ENCODE results near the gene ZNF816. TPM values are rescaled to one million over a fixed set of nuclear protein-coding genes. Genes with fewer than 3 reads are reported as not detected.

ZNF816 gene
- polyA plus RNA-seq (2013, experiment 1 of 2), result 3.0 TPM
- 2.9 TPM for polyA plus RNA-seq (2013, experiment 2 of 2)

GRCh38 chr19:52962394-52963246 lies at the start of gene ZNF816:
Gene ZNF816 (minus strand): TSS chr19:52962881. CDS start chr19:52956089, 6,792 bp downstream.
- Histone ChIP-seq H2AFZ (ENCODE audit: low read depth, low read length) (peak within 1 kb of the TSS; percentile 83), H3K4ac (ENCODE audit: low read depth in 1 of 2, low read length in 2 of 2) (peak within 1 kb of the TSS; percentile 9 to 40), H2BK5ac (ENCODE audit: low read depth, low read length, poor library complexity, severe bottlenecking) (no peak within 1 kb of the TSS), H3K14ac (ENCODE audit: low read length in 2 of 2) (peak within 1 kb of the TSS in 1 of 2 experiments; percentile 26), H3K4me3 (ENCODE audit: insufficient read depth in 1 of 2, low read depth in 1 of 2, low read length in 2 of 2) (peak within 1 kb of the TSS; percentile 66 to 97), H3K18ac (ENCODE audit: low read depth in 1 of 2, low read length in 2 of 2) (peak within 1 kb of the TSS in 1 of 2 experiments; percentile 28), H3K79me1 (replicated peaks; ENCODE audit: low read length, poor library complexity, severe bottlenecking) (peaks cover 29% of the 10 kb centered on the region), H3K36me3 (ENCODE audit: control insufficient read depth in 1 of 2, insufficient read depth in 2 of 2, low read depth in 1 of 2, low read length in 2 of 2) (peaks cover 8 to 30% of the 10 kb centered on the region in 2 experiments), H2AK5ac (ENCODE audit: low read length, severe bottlenecking) (no peak within 1 kb of the TSS), H4K8ac (ENCODE audit: low read length) (peak within 1 kb of the TSS; percentile 74), H3K27ac (ENCODE audit: low read length, poor library complexity, severe bottlenecking) (peak within 1 kb of the TSS; percentile 85), H3K9ac (ENCODE audit: low read length) (peak within 1 kb of the TSS; percentile 94), H2BK120ac (ENCODE audit: low read depth, low read length) (no peak within 1 kb of the TSS), H3K9me3 (ENCODE audit: control insufficient read depth, low read length) (peaks cover 21% of the 10 kb centered on the region), H4K91ac (ENCODE audit: low read length) (no peak within 1 kb of the TSS), H2BK15ac (ENCODE audit: low read depth, poor library complexity, severe bottlenecking) (no peak within 1 kb of the TSS), H3K4me1 (ENCODE audit: control insufficient read depth, insufficient read depth, low read depth, low read length) (peaks cover 3% of the 10 kb centered on the region), H3K23ac (ENCODE audit: low read length in 2 of 2) (no peak within 1 kb of the TSS), H3K27me3 (ENCODE audit: control insufficient read depth in 1 of 2, insufficient read depth in 1 of 2, low read length in 2 of 2) (no peaks in the 10 kb centered on the region), H2BK12ac (ENCODE audit: low read length in 2 of 2) (no peak within 1 kb of the TSS), H3K4me2 (ENCODE audit: low read length, poor library complexity, severe bottlenecking) (peak within 1 kb of the TSS; percentile 83)
- WGBS, result under 1% methylated on average over 53 of the region's 55 CpGs
- DNase-seq, result peak; percentile 95

GRCh38 chr19:53012006-53012405 lies 49.3 kb upstream of the ZNF816 start:
- no peak overlapping the region for H3K9ac ChIP-seq (ENCODE audit: low read length)

GRCh38 chr19:53010494-53010893 lies 47.8 kb upstream of the ZNF816 start:
- no peak overlapping the region for H3K18ac ChIP-seq (ENCODE audit: low read depth in 1 of 2, low read length in 2 of 2)
- H4K91ac ChIP-seq (ENCODE audit: low read length), result no peak overlapping the region
- no peak overlapping the region for H2BK5ac ChIP-seq (ENCODE audit: low read depth, low read length, poor library complexity, severe bottlenecking)
- no peaks in the 10 kb centered on the region for H3K79me1 ChIP-seq (replicated peaks; ENCODE audit: low read length, poor library complexity, severe bottlenecking)
- H3K4ac ChIP-seq (ENCODE audit: low read depth in 1 of 2, low read length in 2 of 2), result no peak overlapping the region
- H3K4me2 ChIP-seq (ENCODE audit: low read length, poor library complexity, severe bottlenecking), result no peak overlapping the region
- H2AFZ ChIP-seq (ENCODE audit: low read depth, low read length), result no peak overlapping the region
- no peak overlapping the region for H3K23ac ChIP-seq (ENCODE audit: low read length in 2 of 2)
- no peak overlapping the region for H2BK120ac ChIP-seq (ENCODE audit: low read depth, low read length)
- no peaks in the 10 kb centered on the region for H3K4me1 ChIP-seq (ENCODE audit: control insufficient read depth, insufficient read depth, low read depth, low read length)
- no peak overlapping the region for H3K27ac ChIP-seq (ENCODE audit: low read length, poor library complexity, severe bottlenecking)
- H3K14ac ChIP-seq (ENCODE audit: low read length in 2 of 2), result no peak overlapping the region
- peaks cover 8% of the 10 kb centered on the region for H3K9me3 ChIP-seq (ENCODE audit: control insufficient read depth, low read length)
- H2AK5ac ChIP-seq (ENCODE audit: low read length, severe bottlenecking), result no peak overlapping the region
- H3K4me3 ChIP-seq (ENCODE audit: insufficient read depth in 1 of 2, low read depth in 1 of 2, low read length in 2 of 2), result no peak overlapping the region
- H2BK12ac ChIP-seq (ENCODE audit: low read length in 2 of 2), result no peak overlapping the region
- H3K36me3 ChIP-seq (ENCODE audit: control insufficient read depth in 1 of 2, insufficient read depth in 2 of 2, low read depth in 1 of 2, low read length in 2 of 2), result no peaks in the 10 kb centered on the region
- WGBS, result 62% methylated on average over 9 of the region's 9 CpGs
- H4K8ac ChIP-seq (ENCODE audit: low read length), result no peak overlapping the region
- H3K9ac ChIP-seq (ENCODE audit: low read length), result no peak overlapping the region
- no peak for DNase-seq
- no peak overlapping the region for H2BK15ac ChIP-seq (ENCODE audit: low read depth, poor library complexity, severe bottlenecking)
- H3K27me3 ChIP-seq (ENCODE audit: control insufficient read depth in 1 of 2, insufficient read depth in 1 of 2, low read length in 2 of 2), result no peaks in the 10 kb centered on the region

More at GRCh38 chr19:53012006-53012405, 49.3 kb upstream of the ZNF816 start:
- H3K14ac ChIP-seq (ENCODE audit: low read length in 2 of 2), result no peak overlapping the region
- H3K18ac ChIP-seq (ENCODE audit: low read depth in 1 of 2, low read length in 2 of 2), result no peak overlapping the region
- H2BK12ac ChIP-seq (ENCODE audit: low read length in 2 of 2), result no peak overlapping the region
- H4K8ac ChIP-seq (ENCODE audit: low read length), result no peak overlapping the region
- no peaks in the 10 kb centered on the region for H3K36me3 ChIP-seq (ENCODE audit: control insufficient read depth in 1 of 2, insufficient read depth in 2 of 2, low read depth in 1 of 2, low read length in 2 of 2)
- no peak overlapping the region for H2BK5ac ChIP-seq (ENCODE audit: low read depth, low read length, poor library complexity, severe bottlenecking)
- H3K4me1 ChIP-seq (ENCODE audit: control insufficient read depth, insufficient read depth, low read depth, low read length), result no peaks in the 10 kb centered on the region
- no peak overlapping the region for H3K27ac ChIP-seq (ENCODE audit: low read length, poor library complexity, severe bottlenecking)
- no peaks in the 10 kb centered on the region for H3K27me3 ChIP-seq (ENCODE audit: control insufficient read depth in 1 of 2, insufficient read depth in 1 of 2, low read length in 2 of 2)
- peaks cover 8% of the 10 kb centered on the region for H3K9me3 ChIP-seq (ENCODE audit: control insufficient read depth, low read length)
- H2AK5ac ChIP-seq (ENCODE audit: low read length, severe bottlenecking), result no peak overlapping the region
- H4K91ac ChIP-seq (ENCODE audit: low read length), result no peak overlapping the region
- no peak for DNase-seq
- no peak overlapping the region for H2AFZ ChIP-seq (ENCODE audit: low read depth, low read length)
- WGBS, result 49% methylated on average over 2 of the region's 6 CpGs
- H2BK15ac ChIP-seq (ENCODE audit: low read depth, poor library complexity, severe bottlenecking), result no peak overlapping the region
- no peak overlapping the region for H3K4me2 ChIP-seq (ENCODE audit: low read length, poor library complexity, severe bottlenecking)
- no peak overlapping the region for H3K23ac ChIP-seq (ENCODE audit: low read length in 2 of 2)
- H3K4me3 ChIP-seq (ENCODE audit: insufficient read depth in 1 of 2, low read depth in 1 of 2, low read length in 2 of 2), result no peak overlapping the region
- no peak overlapping the region for H3K4ac ChIP-seq (ENCODE audit: low read depth in 1 of 2, low read length in 2 of 2)
- H3K79me1 ChIP-seq (replicated peaks; ENCODE audit: low read length, poor library complexity, severe bottlenecking), result no peaks in the 10 kb centered on the region
- no peak overlapping the region for H2BK120ac ChIP-seq (ENCODE audit: low read depth, low read length)

- Histone ChIP-seq H3K36me3 (ENCODE audit: control insufficient read depth in 1 of 2, insufficient read depth in 2 of 2, low read depth in 1 of 2, low read length in 2 of 2) (no peaks in the 10 kb centered on the region), H3K4me3 (ENCODE audit: insufficient read depth in 1 of 2, low read depth in 1 of 2, low read length in 2 of 2) (no peak overlapping the region), H3K4me2 (ENCODE audit: low read length, poor library complexity, severe bottlenecking) (no peak overlapping the region), H3K18ac (ENCODE audit: low read depth in 1 of 2, low read length in 2 of 2) (no peak overlapping the region), H3K79me1 (replicated peaks; ENCODE audit: low read length, poor library complexity, severe bottlenecking) (no peaks in the 10 kb centered on the region), H3K23ac (ENCODE audit: low read length in 2 of 2) (no peak overlapping the region), H3K4me1 (ENCODE audit: control insufficient read depth, insufficient read depth, low read depth, low read length) (no peaks in the 10 kb centered on the region), H2AK5ac (ENCODE audit: low read length, severe bottlenecking) (no peak overlapping the region), H2BK15ac (ENCODE audit: low read depth, poor library complexity, severe bottlenecking) (no peak overlapping the region), H3K4ac (ENCODE audit: low read depth in 1 of 2, low read length in 2 of 2) (no peak overlapping the region), H2BK120ac (ENCODE audit: low read depth, low read length) (no peak overlapping the region), H3K14ac (ENCODE audit: low read length in 2 of 2) (no peak overlapping the region), H2BK5ac (ENCODE audit: low read depth, low read length, poor library complexity, severe bottlenecking) (no peak overlapping the region), H4K8ac (ENCODE audit: low read length) (no peak overlapping the region), H2AFZ (ENCODE audit: low read depth, low read length) (no peak overlapping the region), H2BK12ac (ENCODE audit: low read length in 2 of 2) (no peak overlapping the region), H3K27me3 (ENCODE audit: control insufficient read depth in 1 of 2, insufficient read depth in 1 of 2, low read length in 2 of 2) (no peaks in the 10 kb centered on the region), H3K9ac (ENCODE audit: low read length) (no peak overlapping the region), H4K91ac (ENCODE audit: low read length) (no peak overlapping the region), H3K9me3 (ENCODE audit: control insufficient read depth, low read length) (peaks cover 11% of the 10 kb centered on the region), H3K27ac (ENCODE audit: low read length, poor library complexity, severe bottlenecking) (no peak overlapping the region)
- 84% methylated on average over 24 of the region's 25 CpGs for WGBS
- no peak for DNase-seq
Measured at GRCh38 chr19:53008061-53008778, 45.5 kb upstream of the ZNF816 start.

Measured in mesenchymal stem cell (in vitro differentiated cells and primary cell).